ENCODE results near the gene ELMO1. TPM values are rescaled to one million over a fixed set of nuclear protein-coding genes. Genes with fewer than 3 reads are reported as not detected.
"Not testable (repeated sequence)": the region's sequence is repeated elsewhere in the genome, so short reads cannot be mapped to it uniquely, and the experiment has no call there.

ELMO1 gene
- total RNA-seq, 1 donor from 2014 or later = 139 TPM

DNA sequence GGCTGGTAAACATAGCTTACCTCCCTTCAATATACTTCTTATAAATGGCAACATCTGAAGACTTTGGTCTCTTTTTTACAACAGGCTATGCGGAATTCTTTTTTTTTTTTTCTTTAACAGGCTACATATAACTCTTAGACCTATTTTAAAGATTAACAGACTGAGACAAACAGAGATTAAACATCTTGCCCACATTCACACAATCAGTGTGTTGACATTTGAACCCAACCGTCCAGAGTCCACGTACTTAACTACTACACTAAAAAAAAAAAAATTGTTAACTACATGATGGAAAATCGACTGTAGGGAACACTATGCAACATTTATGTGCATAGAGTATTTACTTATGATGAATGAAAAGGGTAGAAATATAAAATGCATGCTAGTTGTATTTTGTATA, 298.5 kb downstream of the ELMO1 start:
- intact Hi-C loops (cut with micrococcal nuclease) = no loop called here

DNA sequence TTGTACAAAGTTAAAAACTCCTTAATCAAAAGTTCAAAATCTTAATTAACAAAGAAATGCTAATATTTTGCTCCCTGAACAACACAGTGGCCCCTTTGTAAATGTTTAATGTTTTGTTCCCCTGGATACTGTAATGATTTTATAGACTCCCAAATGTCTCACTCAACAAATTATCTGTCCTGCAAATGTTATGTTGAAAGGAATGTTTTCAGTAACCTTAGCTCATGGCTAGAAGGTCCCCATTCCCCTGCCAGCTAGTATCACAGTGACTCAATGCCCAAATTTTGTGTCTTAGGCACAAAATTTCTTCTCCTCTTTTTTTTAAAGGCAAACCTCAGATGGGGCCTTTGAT, 298.9 kb downstream of the ELMO1 start:
- intact Hi-C loops (cut with micrococcal nuclease) = no loop called here

- intact Hi-C loops (cut with micrococcal nuclease) = no loop called here
These were observed 299.5 kb downstream of the ELMO1 start for GRCh38 chr7:37149051-37149772.

- intact Hi-C loops (cut with micrococcal nuclease) = no loop called here
These were observed 303.0 kb downstream of the ELMO1 start for GRCh38 chr7:37145682-37146081.

DNA sequence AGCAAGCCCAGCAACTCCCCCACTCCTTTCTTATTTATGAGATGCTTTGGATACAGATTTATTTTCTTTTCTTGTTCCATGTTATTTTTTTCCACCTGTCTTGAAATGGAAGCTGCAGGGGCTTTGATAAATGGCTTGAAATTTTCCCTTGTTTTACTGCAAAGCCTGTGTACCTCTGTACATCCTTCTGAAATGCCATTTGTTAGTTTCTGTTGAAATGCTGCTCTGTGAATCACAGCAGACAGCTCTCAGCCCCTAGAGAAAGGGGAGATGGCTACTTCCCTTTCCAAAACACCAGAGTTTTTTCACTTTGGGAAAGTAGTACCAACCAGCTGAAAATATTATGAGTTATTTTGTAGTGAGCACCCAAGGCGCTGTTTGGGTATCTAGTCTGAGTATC, 304.2 kb downstream of the ELMO1 start:
- intact Hi-C loops (cut with micrococcal nuclease) = no loop called here

- intact Hi-C loops (cut with micrococcal nuclease) = no loop called here
These were observed 305.7 kb downstream of the ELMO1 start for GRCh38 chr7:37142958-37143357.

- intact Hi-C loops (cut with micrococcal nuclease) = no loop called here
These were observed 306.9 kb downstream of the ELMO1 start for GRCh38 chr7:37141742-37142141.

GRCh38 chr7:37133902-37134301, 314.8 kb downstream of the ELMO1 start:
- intact Hi-C loops (cut with micrococcal nuclease) = not testable (repeated sequence)

DNA sequence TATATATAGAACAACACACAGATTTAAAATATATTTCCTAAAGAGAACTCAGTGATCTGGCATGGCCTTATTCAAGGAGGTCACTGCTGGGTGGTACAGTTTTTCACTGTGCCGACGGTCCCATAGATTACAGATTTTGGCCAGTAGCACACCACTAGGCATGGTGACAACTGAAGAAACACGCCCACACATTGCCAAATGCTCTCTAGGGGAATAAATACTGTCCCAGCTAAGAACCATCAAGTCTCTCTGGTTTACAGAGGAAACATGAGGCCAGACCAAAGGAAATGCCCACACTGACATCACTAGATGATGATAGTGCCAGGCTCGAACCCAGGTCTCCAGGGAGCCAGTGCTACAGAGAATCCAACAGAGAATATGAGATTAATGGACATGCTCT, 316.8 kb downstream of the ELMO1 start:
- intact Hi-C loops (cut with micrococcal nuclease) = no loop called here

DNA sequence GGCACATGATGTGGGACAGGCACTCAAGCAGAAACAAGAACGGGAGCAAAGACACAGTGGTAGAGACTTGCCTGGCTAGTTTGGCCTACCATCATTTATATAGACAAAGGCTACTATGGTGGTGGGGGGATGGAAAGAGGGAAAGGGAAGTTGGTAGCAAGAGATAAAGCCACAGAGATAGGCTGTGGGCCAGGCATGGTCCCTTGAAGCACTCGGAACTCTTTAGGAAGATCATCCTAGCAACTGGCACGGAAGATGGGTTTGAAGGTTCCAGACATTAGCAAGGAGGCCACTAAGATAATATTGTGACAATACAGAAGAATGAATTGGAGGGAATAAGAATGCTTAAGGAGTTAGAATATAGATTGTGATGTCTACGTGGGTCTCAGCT, 319.6 kb downstream of the ELMO1 start:
- intact Hi-C loops (cut with micrococcal nuclease) = no loop called here

DNA sequence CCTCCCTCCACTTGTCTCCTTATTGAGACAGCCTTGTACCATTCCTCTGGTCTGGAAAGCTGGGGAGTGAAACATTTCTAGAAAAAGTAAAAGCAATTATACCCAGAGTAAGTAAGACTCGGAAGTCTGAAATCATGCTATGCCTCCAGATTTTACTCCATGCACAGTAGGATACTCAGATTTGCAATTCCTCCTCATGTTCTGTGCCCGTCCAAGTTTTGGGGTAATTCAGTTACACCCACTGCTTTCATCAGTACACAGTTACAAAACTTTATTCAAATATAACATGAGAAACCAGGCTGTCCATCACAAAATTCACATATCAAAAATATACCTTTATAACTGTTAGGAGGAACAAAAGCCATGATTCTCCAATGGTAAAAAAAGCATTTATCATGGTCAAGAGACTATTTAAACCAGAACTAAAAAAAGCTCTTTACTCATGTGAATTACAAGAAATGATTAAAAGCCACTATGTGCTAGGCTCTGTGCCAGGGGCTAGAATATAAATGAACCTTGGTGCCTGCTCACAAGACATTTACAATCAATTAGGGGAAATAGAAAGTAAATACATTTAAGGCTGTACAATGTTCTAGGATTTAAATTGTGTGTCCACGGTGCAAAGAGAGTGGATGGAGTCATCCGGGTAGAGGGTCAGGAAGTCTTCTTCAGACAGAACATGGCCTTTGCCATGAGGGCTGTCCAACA, 320.2 kb downstream of the ELMO1 start:
- intact Hi-C loops (cut with micrococcal nuclease) = no loop called here

GRCh38 chr7:37119296-37119860, 329.3 kb downstream of the ELMO1 start:
- intact Hi-C loops (cut with micrococcal nuclease) = no loop called here

GRCh38 chr7:37118004-37118403, 330.7 kb downstream of the ELMO1 start:
- intact Hi-C loops (cut with micrococcal nuclease) = no loop called here

DNA sequence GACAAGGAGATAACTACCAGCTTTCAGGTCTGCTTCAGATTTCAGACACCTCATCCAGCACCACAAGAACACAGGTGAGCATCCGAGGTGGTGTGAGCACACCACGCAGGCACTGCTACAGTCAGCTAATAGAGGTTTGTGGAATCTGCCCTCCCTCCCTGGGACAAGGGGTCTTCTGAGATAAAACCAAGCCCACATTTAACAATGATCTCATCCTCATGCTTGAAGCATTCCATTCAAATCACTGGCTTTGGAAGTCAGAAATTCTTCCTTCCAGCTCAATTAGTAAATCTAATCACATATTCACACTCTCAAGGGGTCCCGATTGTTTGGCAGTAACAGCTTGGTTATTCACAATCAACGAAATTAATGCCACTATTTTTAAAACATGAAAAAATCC, 331.4 kb downstream of the ELMO1 start:
- intact Hi-C loops (cut with micrococcal nuclease) = no loop called here

GRCh38 chr7:37116093-37116701, 332.5 kb downstream of the ELMO1 start:
- intact Hi-C loops (cut with micrococcal nuclease) = no loop called here

DNA sequence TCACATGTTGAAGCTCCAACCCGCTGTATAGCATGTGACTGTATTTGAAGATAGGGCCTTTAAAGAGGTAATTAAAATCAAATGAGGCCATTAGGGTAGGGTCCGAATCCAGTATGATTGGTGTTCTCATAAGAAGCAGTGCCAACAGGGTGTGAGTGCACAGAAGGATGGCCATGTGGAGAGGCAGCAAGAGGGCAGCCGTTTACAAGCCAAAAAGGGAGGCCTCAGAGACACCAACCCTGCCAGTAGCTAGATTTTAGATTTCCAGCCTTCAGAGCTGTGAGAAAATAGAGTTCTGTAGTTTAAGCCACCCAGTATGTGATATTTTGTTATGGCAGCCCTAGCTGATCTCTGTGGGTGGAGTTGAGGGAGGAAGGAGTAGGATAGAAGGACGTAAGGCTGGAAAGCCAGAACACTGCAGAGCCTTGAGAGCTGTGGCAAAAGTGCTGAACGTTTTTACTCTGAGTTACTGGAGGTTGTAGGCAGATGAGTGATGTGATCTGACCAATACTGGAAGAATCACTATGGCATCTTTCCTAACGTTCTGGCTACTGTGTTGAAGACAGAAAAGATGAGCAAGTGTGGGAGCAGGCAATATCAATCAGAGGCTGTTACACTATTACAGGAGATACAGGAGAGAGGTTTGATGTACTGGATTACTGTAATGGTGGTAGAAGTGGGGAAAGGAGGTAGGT, 334.9 kb downstream of the ELMO1 start:
- intact Hi-C loops (cut with micrococcal nuclease) = no loop called here

DNA sequence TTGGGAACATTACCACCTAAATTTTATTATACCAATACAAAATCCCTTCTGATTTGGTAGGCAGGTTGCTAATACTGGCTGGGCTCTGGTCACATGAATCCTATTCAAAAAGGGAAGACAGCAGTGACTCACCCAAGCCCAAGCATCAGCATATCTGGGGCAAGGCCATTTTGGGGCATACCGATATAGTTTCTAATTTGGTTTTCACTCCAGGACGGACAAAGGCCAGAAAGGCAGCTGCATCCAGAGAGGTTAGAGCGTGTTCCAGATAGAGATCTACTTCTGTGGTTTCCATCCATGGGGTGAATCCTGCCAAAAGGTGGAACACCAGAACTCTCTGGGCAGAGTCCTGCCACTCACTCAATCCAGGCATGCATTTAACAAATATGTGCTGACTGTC, 335.8 kb downstream of the ELMO1 start:
- intact Hi-C loops (cut with micrococcal nuclease) = no loop called here

DNA sequence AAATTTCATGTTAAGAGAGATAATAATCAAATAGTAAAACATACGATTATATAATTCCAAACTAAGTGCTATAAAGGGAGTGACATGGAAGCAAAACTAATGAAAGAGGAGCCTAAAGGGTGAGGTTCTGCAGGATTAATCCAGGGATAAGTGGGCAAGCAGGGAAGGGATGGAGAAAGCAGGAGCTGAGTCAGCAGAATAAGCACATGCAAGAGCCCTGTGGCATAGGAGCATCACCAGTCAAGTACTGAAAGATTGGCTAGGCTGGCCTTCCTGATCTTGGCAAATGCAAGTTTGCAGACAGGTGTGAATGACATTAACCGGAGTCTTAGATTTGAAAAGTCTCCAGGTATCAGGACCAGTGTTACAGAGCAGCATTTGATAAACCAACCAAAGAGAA, 336.4 kb downstream of the ELMO1 start:
- intact Hi-C loops (cut with micrococcal nuclease) = no loop called here

DNA sequence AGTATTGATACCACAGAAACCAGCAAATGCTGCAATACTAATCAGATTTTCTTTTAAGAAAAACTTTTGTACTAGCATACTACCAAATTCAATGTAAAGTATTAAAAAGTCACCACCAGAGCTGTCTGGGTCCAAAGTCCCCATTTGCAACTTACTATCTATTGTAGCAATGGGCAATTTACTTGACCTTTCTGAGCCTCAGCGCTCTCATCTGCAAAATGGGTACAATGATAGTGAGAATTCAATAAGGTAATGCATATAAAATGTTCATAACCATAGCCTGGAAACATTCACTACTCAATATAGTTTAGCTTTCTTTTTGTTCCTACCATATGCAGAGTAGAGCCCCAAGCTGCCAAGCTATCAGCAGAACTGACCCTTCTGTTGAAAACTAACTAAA, 337.2 kb downstream of the ELMO1 start:
- intact Hi-C loops (cut with micrococcal nuclease) = no loop called here

DNA sequence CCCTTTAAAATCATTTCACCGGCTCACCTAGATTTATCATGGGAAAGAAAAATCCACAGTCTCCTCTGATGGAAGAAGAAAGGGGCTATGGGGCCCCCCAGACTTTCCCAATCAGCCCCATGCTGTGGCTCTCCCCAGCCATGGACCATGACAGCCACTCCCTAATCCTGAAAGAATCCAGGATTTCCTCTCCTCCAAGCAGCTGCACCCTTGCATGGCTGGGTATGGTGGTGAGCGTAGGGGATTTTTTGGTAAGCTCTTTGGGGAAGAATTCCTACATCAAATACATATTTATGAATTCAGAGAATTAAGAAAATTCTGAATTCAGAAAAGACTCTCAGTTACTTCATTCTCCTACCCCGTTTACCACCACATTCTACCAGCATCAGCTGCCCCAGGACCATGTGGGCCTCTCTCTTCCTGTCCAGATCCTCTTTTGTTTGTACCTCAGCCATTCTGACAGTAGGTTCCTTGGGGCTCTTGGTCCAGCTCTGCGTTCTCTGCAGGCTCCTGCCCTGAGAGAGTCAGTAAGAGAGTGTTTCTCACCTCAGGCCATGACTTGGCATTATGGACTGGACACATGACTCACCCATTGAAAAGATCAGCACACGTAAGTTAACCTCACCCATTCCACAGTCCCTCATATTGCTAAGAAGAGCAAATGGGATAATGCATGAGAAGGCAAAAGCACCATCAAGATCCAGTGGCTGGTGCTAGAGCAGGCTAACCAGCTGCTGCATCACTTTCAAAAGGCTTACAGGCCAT, 337.8 kb downstream of the ELMO1 start:
- intact Hi-C loops (cut with micrococcal nuclease) = no loop called here

- intact Hi-C loops (cut with micrococcal nuclease) = no loop called here
These were observed 338.8 kb downstream of the ELMO1 start for GRCh38 chr7:37109843-37110242.
